HG03039 (cell line): Measurements from ENCODE around the gene EDIL3.

ENCODE experiments used
- ATAC-seq: cut with Tn5 transposase; IDR thresholded peaks from one replicate; pipeline ENCODE4 v1.9.1; 2021; ENCODE audit warnings: mild to moderate bottlenecking, moderate library complexity; ENCODE audit not compliant: unreplicated experiment

EDIL3 gene

GRCh38 chr5:84265130-84265529 is 119.5 kb downstream of the EDIL3 start:
- ATAC-seq: no peak

- ATAC-seq: no peak
Measured at GRCh38 chr5:84260939-84261338, 123.7 kb downstream of the EDIL3 start.

- ATAC-seq: no peak
Measured at GRCh38 chr5:84260140-84260539, 124.5 kb downstream of the EDIL3 start.

- ATAC-seq: no peak
Measured at GRCh38 chr5:84259283-84260045, 125.2 kb downstream of the EDIL3 start.

GRCh38 chr5:84257061-84257460 is 127.6 kb downstream of the EDIL3 start:
- no peak for ATAC-seq

- no peak for ATAC-seq
Measured at GRCh38 chr5:84255315-84255714, 129.4 kb downstream of the EDIL3 start.

- no peak for ATAC-seq
Measured at GRCh38 chr5:84253946-84254345, 130.7 kb downstream of the EDIL3 start.

- ATAC-seq: no peak
Measured at GRCh38 chr5:84251503-84251902, 133.2 kb downstream of the EDIL3 start.

- ATAC-seq: no peak
Measured at GRCh38 chr5:84249918-84250630, 134.6 kb downstream of the EDIL3 start.

- no peak for ATAC-seq
Measured at GRCh38 chr5:84248013-84248412, 136.7 kb downstream of the EDIL3 start.

- ATAC-seq: no peak
Measured at GRCh38 chr5:84242286-84242685, 142.4 kb downstream of the EDIL3 start.

- no peak for ATAC-seq
Measured at GRCh38 chr5:84239494-84239893, 145.2 kb downstream of the EDIL3 start.

- no peak for ATAC-seq
Measured at GRCh38 chr5:84237126-84237525, 147.6 kb downstream of the EDIL3 start.

- no peak for ATAC-seq
Measured at GRCh38 chr5:84231433-84231832, 153.2 kb downstream of the EDIL3 start.

- no peak for ATAC-seq
Measured at GRCh38 chr5:84229045-84229444, 155.6 kb downstream of the EDIL3 start.

- ATAC-seq: no peak
Measured at GRCh38 chr5:84228266-84228665, 156.4 kb downstream of the EDIL3 start.

- no peak for ATAC-seq
Measured at GRCh38 chr5:84227236-84227635, 157.4 kb downstream of the EDIL3 start.

GRCh38 chr5:84218546-84218945 is 166.1 kb downstream of the EDIL3 start:
- ATAC-seq: no peak

GRCh38 chr5:84215521-84215920 is 169.2 kb downstream of the EDIL3 start:
- ATAC-seq: no peak

- no peak for ATAC-seq
Measured at GRCh38 chr5:84213861-84214260, 170.8 kb downstream of the EDIL3 start.

- ATAC-seq: no peak
Measured at GRCh38 chr5:84213212-84213611, 171.5 kb downstream of the EDIL3 start.

- ATAC-seq: no peak
Measured at GRCh38 chr5:84204772-84205171, 179.9 kb downstream of the EDIL3 start.
